GM12872 (cell line): ENCODE measurements around the gene BIRC2.

Source experiments
- CTCF ChIP-seq: IDR thresholded peaks from 3 replicates; pipeline ENCODE4 v1.5.1; 2011; ENCODE audit warnings: low read depth, mild to moderate bottlenecking, low read length, moderate library complexity; ENCODE audit not compliant: insufficient read depth

BIRC2 gene

GRCh38 chr11:102401905-102402304, 54.9 kb downstream of the BIRC2 start:
- no peak for TF ChIP-seq CTCF

- no peak for TF ChIP-seq CTCF
These were observed 55.5 kb downstream of the BIRC2 start for GRCh38 chr11:102402548-102402947.

- no peak for TF ChIP-seq CTCF
These were observed 58.5 kb downstream of the BIRC2 start for GRCh38 chr11:102405501-102405900.

GRCh38 chr11:102406099-102406498, 59.1 kb downstream of the BIRC2 start:
- TF ChIP-seq CTCF = no peak

- TF ChIP-seq CTCF = no peak
These were observed 60.9 kb downstream of the BIRC2 start for GRCh38 chr11:102407901-102408300.

- TF ChIP-seq CTCF = no peak
These were observed 61.3 kb downstream of the BIRC2 start for GRCh38 chr11:102408339-102408738.

GRCh38 chr11:102410382-102410784, 63.4 kb downstream of the BIRC2 start:
- TF ChIP-seq CTCF = no peak

GRCh38 chr11:102411142-102411541, 64.1 kb downstream of the BIRC2 start:
- TF ChIP-seq CTCF = no peak
